WERI-Rb-1 (cell line): Measurements from ENCODE around the gene NLN.
"Not testable (repeated sequence)": the region's sequence is repeated elsewhere in the genome, so short reads cannot be mapped to it uniquely, and the experiment has no call there.

Source experiments
- DNase-seq: peaks from one replicate; pipeline ENCODE4 v3.0.0-alpha.2; 2020
- H3K27ac ChIP-seq: fragments of 250-450 bp; sonication (Bioruptor Pico); 2 replicates; pipeline ENCODE4 v1.5.1; 2020; ENCODE audit warnings: mild to moderate bottlenecking, moderate library complexity
- H3K27me3 ChIP-seq: fragments of 250-450 bp; sonication (Bioruptor Pico); 2 replicates; pipeline ENCODE4 v1.5.1; 2021; ENCODE audit warnings: mild to moderate bottlenecking, low read depth, moderate library complexity; ENCODE audit not compliant: insufficient read depth, severe bottlenecking
- H3K36me3 ChIP-seq: fragments of 250-450 bp; sonication (Bioruptor Pico); 2 replicates; pipeline ENCODE4 v1.5.1; 2020; ENCODE audit warnings: mild to moderate bottlenecking, moderate library complexity
- H3K4me3 ChIP-seq: 2 replicates; pipeline ENCODE4 v1.5.1; 2011; ENCODE audit warnings: low read depth, mild to moderate bottlenecking, control low read depth, low read length
- H3K9me3 ChIP-seq: fragments of 250-450 bp; sonication (Bioruptor Pico); 2 replicates; pipeline ENCODE4 v1.5.1; 2021; ENCODE audit warnings: mild to moderate bottlenecking, moderate library complexity; ENCODE audit not compliant: severe bottlenecking
- TF ChIP-seq, protein P1 (sequence below): IDR thresholded peaks from 2 replicates; pipeline ENCODE4 v1.5.1; 2011; ENCODE audit warnings: low read depth, mild to moderate bottlenecking, control low read depth, inconsistent platforms, low read length

NLN gene

GRCh38 chr5:65837139-65837538 is 115.1 kb downstream of the NLN start:
- Histone ChIP-seq H3K27ac (no peak overlapping the region), H3K4me3 (no peak overlapping the region), H3K9me3 (no peaks in the 10 kb centered on the region), H3K36me3 (no peaks in the 10 kb centered on the region), H3K27me3 (no peaks in the 10 kb centered on the region)
- TF ChIP-seq, protein P1, sequence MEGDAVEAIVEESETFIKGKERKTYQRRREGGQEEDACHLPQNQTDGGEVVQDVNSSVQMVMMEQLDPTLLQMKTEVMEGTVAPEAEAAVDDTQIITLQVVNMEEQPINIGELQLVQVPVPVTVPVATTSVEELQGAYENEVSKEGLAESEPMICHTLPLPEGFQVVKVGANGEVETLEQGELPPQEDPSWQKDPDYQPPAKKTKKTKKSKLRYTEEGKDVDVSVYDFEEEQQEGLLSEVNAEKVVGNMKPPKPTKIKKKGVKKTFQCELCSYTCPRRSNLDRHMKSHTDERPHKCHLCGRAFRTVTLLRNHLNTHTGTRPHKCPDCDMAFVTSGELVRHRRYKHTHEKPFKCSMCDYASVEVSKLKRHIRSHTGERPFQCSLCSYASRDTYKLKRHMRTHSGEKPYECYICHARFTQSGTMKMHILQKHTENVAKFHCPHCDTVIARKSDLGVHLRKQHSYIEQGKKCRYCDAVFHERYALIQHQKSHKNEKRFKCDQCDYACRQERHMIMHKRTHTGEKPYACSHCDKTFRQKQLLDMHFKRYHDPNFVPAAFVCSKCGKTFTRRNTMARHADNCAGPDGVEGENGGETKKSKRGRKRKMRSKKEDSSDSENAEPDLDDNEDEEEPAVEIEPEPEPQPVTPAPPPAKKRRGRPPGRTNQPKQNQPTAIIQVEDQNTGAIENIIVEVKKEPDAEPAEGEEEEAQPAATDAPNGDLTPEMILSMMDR, result no peak
- no peak for DNase-seq

DNA sequence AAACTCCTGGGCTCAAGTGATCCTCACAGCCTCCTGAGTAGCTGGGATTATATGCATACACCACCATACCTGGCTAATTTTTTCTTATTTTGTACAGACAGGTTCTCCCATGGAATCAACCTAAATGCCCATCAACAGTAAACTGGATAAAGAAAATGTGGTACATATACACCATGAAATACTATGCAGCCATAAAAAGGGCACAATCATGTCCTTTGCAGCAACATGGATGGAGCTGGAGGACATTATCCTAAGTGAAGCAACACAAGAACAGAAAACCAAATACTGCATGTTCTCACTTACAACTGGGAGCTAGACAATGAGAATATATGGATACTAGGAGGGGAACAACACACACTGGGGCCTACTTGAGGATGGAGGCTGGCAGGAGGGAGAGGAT is 117.2 kb downstream of the NLN start:
- not testable (repeated sequence) for H3K4me3 ChIP-seq, H3K27me3 ChIP-seq, H3K9me3 ChIP-seq, DNase-seq, H3K36me3 ChIP-seq, H3K27ac ChIP-seq

- Histone ChIP-seq H3K9me3 (no peaks in the 10 kb centered on the region), H3K36me3 (no peaks in the 10 kb centered on the region), H3K27ac (no peak overlapping the region), H3K4me3 (no peak overlapping the region), H3K27me3 (no peaks in the 10 kb centered on the region)
- no peak for DNase-seq
- TF ChIP-seq, protein P1, result no peak
Measured at GRCh38 chr5:65840071-65840470, 118.1 kb downstream of the NLN start.

- not testable (repeated sequence) for H3K27me3 ChIP-seq, H3K36me3 ChIP-seq, H3K27ac ChIP-seq, DNase-seq, H3K4me3 ChIP-seq, H3K9me3 ChIP-seq
Measured at GRCh38 chr5:65844763-65845162, 122.8 kb downstream of the NLN start.

- DNase-seq, result no peak
- H3K9me3 ChIP-seq, result peaks cover 3% of the 10 kb centered on the region
- TF ChIP-seq, protein P1, result no peak
- H3K27me3 ChIP-seq, result no peaks in the 10 kb centered on the region
- H3K36me3 ChIP-seq, result no peaks in the 10 kb centered on the region
- H3K4me3 ChIP-seq, result no peak overlapping the region
- no peak overlapping the region for H3K27ac ChIP-seq
Measured at GRCh38 chr5:65846101-65846500, 124.1 kb downstream of the NLN start.

DNA sequence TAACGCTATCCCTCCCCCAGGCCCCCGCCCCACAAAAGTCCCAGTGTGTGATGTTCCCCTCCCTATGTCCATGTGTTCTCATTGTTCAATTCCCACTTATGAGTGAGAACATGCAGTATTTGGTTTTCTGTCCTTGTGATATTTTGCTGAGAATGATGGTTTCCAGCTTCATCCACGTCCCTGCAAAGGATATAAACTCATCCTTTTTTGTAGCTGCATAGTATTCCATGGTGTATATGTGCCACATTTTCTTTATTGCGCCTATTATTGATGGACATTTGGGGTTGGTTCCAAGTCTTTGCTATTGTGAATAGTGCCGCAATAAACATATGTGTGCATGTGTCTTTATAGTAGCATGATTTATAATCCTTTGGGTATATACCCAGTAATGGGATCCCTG is 125.0 kb downstream of the NLN start:
- H3K4me3 ChIP-seq, H3K36me3 ChIP-seq, H3K9me3 ChIP-seq, H3K27ac ChIP-seq, H3K27me3 ChIP-seq, DNase-seq: not testable (repeated sequence)

- H3K27me3 ChIP-seq, H3K4me3 ChIP-seq, H3K36me3 ChIP-seq, DNase-seq, H3K27ac ChIP-seq, H3K9me3 ChIP-seq: not testable (repeated sequence)
Measured at GRCh38 chr5:65849918-65850317, 127.9 kb downstream of the NLN start.

DNA sequence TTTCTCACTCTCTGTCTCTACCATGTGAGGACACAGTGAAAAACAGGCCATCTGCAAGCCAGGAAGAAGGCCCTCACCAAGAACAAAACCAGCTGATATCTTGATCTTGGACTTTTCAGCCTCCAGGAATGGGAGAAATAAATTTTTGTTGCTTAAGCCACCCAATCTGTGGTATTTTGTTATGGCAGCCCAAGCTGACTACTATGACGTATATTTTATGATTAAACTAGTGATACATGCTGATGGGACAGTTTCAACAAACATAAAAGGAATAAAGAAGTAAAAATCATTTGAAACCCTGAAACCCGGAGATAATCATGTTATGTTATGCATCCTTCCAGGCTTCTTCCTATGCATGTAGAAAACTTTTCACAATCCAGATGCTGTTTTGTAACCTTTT is 132.9 kb downstream of the NLN start:
- TF ChIP-seq, protein P1, result no peak
- Histone ChIP-seq H3K9me3 (no peaks in the 10 kb centered on the region), H3K27ac (no peak overlapping the region), H3K4me3 (no peak overlapping the region), H3K36me3 (no peaks in the 10 kb centered on the region), H3K27me3 (no peaks in the 10 kb centered on the region)
- DNase-seq, result no peak
